GM18907 (cell line): ENCODE results near the gene TALDO1.

Source experiments
- ATAC-seq: cut with Tn5 transposase; IDR thresholded peaks from one replicate; pipeline ENCODE4 v1.9.1; 2021; ENCODE audit warnings: mild to moderate bottlenecking, moderate library complexity; ENCODE audit not compliant: unreplicated experiment

TALDO1 gene

GRCh38 chr11:714436-714835 is 32.8 kb upstream of the TALDO1 start:
- no peak for ATAC-seq

GRCh38 chr11:719214-720016 is 27.8 kb upstream of the TALDO1 start:
- no peak for ATAC-seq

GRCh38 chr11:720017-720641 is 27.1 kb upstream of the TALDO1 start:
- no peak for ATAC-seq

- no peak for ATAC-seq
Observed at GRCh38 chr11:720642-721246, 26.5 kb upstream of the TALDO1 start.

- no peak for ATAC-seq
Observed at GRCh38 chr11:721247-721740, 26.0 kb upstream of the TALDO1 start.

- no peak for ATAC-seq
Observed at GRCh38 chr11:721741-722345, 25.4 kb upstream of the TALDO1 start.

GRCh38 chr11:722346-722811 is 24.9 kb upstream of the TALDO1 start:
- ATAC-seq = no peak

- ATAC-seq = no peak
Observed at GRCh38 chr11:723120-723883, 24.0 kb upstream of the TALDO1 start.

GRCh38 chr11:724049-724777 is 23.1 kb upstream of the TALDO1 start:
- no peak for ATAC-seq

- no peak for ATAC-seq
Observed at GRCh38 chr11:724778-725386, 22.4 kb upstream of the TALDO1 start.

- ATAC-seq = no peak
Observed at GRCh38 chr11:725624-726202, 21.6 kb upstream of the TALDO1 start.

- no peak for ATAC-seq
Observed at GRCh38 chr11:726278-727220, 20.7 kb upstream of the TALDO1 start.

- no peak for ATAC-seq
Observed at GRCh38 chr11:727281-727701, 20.0 kb upstream of the TALDO1 start.

- ATAC-seq = no peak
Observed at GRCh38 chr11:727859-728748, 19.2 kb upstream of the TALDO1 start.

- ATAC-seq = no peak
Observed at GRCh38 chr11:728901-729491, 18.3 kb upstream of the TALDO1 start.

- no peak for ATAC-seq
Observed at GRCh38 chr11:729492-730074, 17.7 kb upstream of the TALDO1 start.
